IMR-90 (cell line): ENCODE results near the gene LAMC3. TPM values are rescaled to one million over a fixed set of nuclear protein-coding genes. Genes with fewer than 3 reads are reported as not detected.

Experiments used
- ATAC-seq: fragments of 200-7000 bp; cut with Tn5 transposase; 2 replicates; pipeline ENCODE4 v1.9.1; 2020; ENCODE audit warnings: low read depth, mild to moderate bottlenecking, moderate library complexity
- BruUV-seq: library from RNA; stranded (reverse); fragments of 400-500 nt; replicated peaks from 2 replicates; lab custom pipeline; 2021; lab: Mats Ljungman, UMichigan
- CTCF ChIA-PET: fragments of 300-600 bp; formaldehyde crosslinking; extraction: SDS; loops from one replicate; lab custom pipeline; 2021; ENCODE audit warnings: antibody characterized with exemption; lab: Yijun Ruan, JAX
- POLR2A ChIA-PET: fragments of 300-600 bp; sonication (Branson Sonifier 250); formaldehyde crosslinking; loops from one replicate; lab custom pipeline; 2022; ENCODE audit warnings: antibody characterized with exemption; ENCODE audit not compliant: unreplicated experiment; lab: Charles Lee
- DNase-seq: peaks from one replicate; pipeline ENCODE4 v3.0.0; 2013
- H2AFZ ChIP-seq: replicated peaks from 2 replicates; pipeline ENCODE3; 2013; ENCODE audit warnings: low read length, mild to moderate bottlenecking; ENCODE audit not compliant: poor library complexity
- H2AK5ac ChIP-seq: 2 replicates; pipeline ENCODE4 v1.6.1; 2013; ENCODE audit warnings: low read depth, low read length, inconsistent platforms
- H2AK9ac ChIP-seq: replicated peaks from 2 replicates; pipeline ENCODE3; 2013; ENCODE audit warnings: mild to moderate bottlenecking, low read depth, low read length, moderate library complexity; ENCODE audit not compliant: poor library complexity
- H2BK120ac ChIP-seq: 2 replicates; pipeline ENCODE4 v1.6.1; 2013; ENCODE audit warnings: low read depth, low read length, inconsistent platforms
- H2BK15ac ChIP-seq: 3 replicates; pipeline ENCODE4 v1.6.1; 2013; ENCODE audit warnings: low read depth, low read length, inconsistent platforms
- H2BK20ac ChIP-seq: 2 replicates; pipeline ENCODE4 v1.6.1; 2013; ENCODE audit warnings: low read depth, mild to moderate bottlenecking, inconsistent platforms, low read length, moderate library complexity
- H2BK5ac ChIP-seq: 2 replicates; pipeline ENCODE4 v1.6.1; 2013; ENCODE audit warnings: mild to moderate bottlenecking, low read depth, low read length, inconsistent platforms; ENCODE audit not compliant: poor library complexity, severe bottlenecking
- H3K14ac ChIP-seq: replicated peaks from 2 replicates; pipeline ENCODE4 v1.6.1; 2013; ENCODE audit warnings: low read depth, low read length, inconsistent platforms
- H3K18ac ChIP-seq: 2 replicates; pipeline ENCODE4 v1.6.1; 2013; ENCODE audit warnings: low read depth, low read length, control low read depth
- H3K23ac ChIP-seq: 2 replicates; pipeline ENCODE4 v1.6.1; 2013; ENCODE audit warnings: low read depth, low read length, inconsistent platforms
- H3K27ac ChIP-seq: 2 replicates; pipeline ENCODE4 v1.5.1; 2013; ENCODE audit warnings: mild to moderate bottlenecking, control low read depth, low read length; ENCODE audit not compliant: insufficient read depth
- H3K27me3 ChIP-seq: 2 replicates; pipeline ENCODE4 v1.6.1; 2013; ENCODE audit warnings: low read length; ENCODE audit not compliant: control insufficient read depth, insufficient read depth
- H3K36me3 ChIP-seq: 2 replicates; pipeline ENCODE4 v1.6.1; 2013; ENCODE audit warnings: low read length, mixed read lengths; ENCODE audit not compliant: control insufficient read depth, insufficient read depth
- H3K4ac ChIP-seq: 2 replicates; pipeline ENCODE4 v1.6.1; 2013; ENCODE audit warnings: low read depth, low read length, inconsistent platforms
- H3K4me1 ChIP-seq: 2 replicates; pipeline ENCODE4 v1.6.1; 2013; ENCODE audit warnings: low read length, mixed read lengths; ENCODE audit not compliant: control insufficient read depth, insufficient read depth
- H3K4me2 ChIP-seq: 2 replicates; pipeline ENCODE4 v1.6.1; 2013; ENCODE audit warnings: low read depth, mild to moderate bottlenecking, control low read depth, low read length, moderate library complexity
- H3K4me3 ChIP-seq: 2 replicates; pipeline ENCODE4 v1.5.1; 2013; ENCODE audit warnings: low read depth, mild to moderate bottlenecking, control low read depth, low read length, moderate library complexity; ENCODE audit not compliant: insufficient read depth
- H3K56ac ChIP-seq: 2 replicates; pipeline ENCODE4 v1.6.1; 2013; ENCODE audit warnings: low read length, inconsistent platforms; ENCODE audit not compliant: insufficient read depth; ENCODE audit errors: extremely low read depth
- H3K79me1 ChIP-seq, 2 experiments: 2 replicates each; pipeline ENCODE4 v1.6.1; 2013; ENCODE audit warnings: low read length in 2 of 2, inconsistent platforms in 1 of 2, low read depth in 1 of 2
- H3K9ac ChIP-seq: 2 replicates; pipeline ENCODE4 v1.6.1; 2013; ENCODE audit warnings: low read depth, low read length, control low read depth
- H3K9me1 ChIP-seq: 2 replicates; pipeline ENCODE4 v1.6.1; 2013; ENCODE audit warnings: low read length, inconsistent platforms; ENCODE audit not compliant: insufficient read depth
- H3K9me3 ChIP-seq: 2 replicates; pipeline ENCODE4 v1.6.1; 2013; ENCODE audit warnings: low read length; ENCODE audit not compliant: control insufficient read depth, insufficient read depth
- H4K20me1 ChIP-seq: 2 replicates; pipeline ENCODE4 v1.6.1; 2013; ENCODE audit warnings: low read length, inconsistent platforms; ENCODE audit not compliant: insufficient read depth
- H4K5ac ChIP-seq: 2 replicates; pipeline ENCODE4 v1.6.1; 2013; ENCODE audit warnings: mild to moderate bottlenecking, low read depth, low read length, control low read depth
- H4K8ac ChIP-seq, 2 experiments: 2 replicates each; pipeline ENCODE4 v1.6.1; 2013; ENCODE audit warnings: low read depth in 2 of 2, low read length in 2 of 2, control low read depth in 1 of 2, inconsistent platforms in 1 of 2
- H4K91ac ChIP-seq: 2 replicates; pipeline ENCODE4 v1.6.1; 2013; ENCODE audit warnings: low read depth, low read length, inconsistent platforms; ENCODE audit not compliant: insufficient read depth
- BHLHE40 ChIP-seq: fragments of 150-350 bp; IDR thresholded peaks from 2 replicates; pipeline ENCODE4 v1.6.1; 2016; ENCODE audit warnings: mild to moderate bottlenecking, low read depth, low read length
- CEBPB ChIP-seq: IDR thresholded peaks from 2 replicates; pipeline ENCODE4 v1.6.1; 2012; ENCODE audit warnings: low read depth, low read length, improper control_type of control experiment
- MAZ ChIP-seq: IDR thresholded peaks from 2 replicates; pipeline ENCODE4 v1.6.1; 2012; ENCODE audit warnings: low read depth, mild to moderate bottlenecking, low read length, improper control_type of control experiment, moderate library complexity, borderline replicate concordance
- RFX5 ChIP-seq: IDR thresholded peaks from 2 replicates; pipeline ENCODE4 v1.8.0; 2012; ENCODE audit warnings: low read depth, mild to moderate bottlenecking, low read length, moderate library complexity
- SMC3 ChIP-seq: fragments of 150-350 bp; IDR thresholded peaks from 2 replicates; pipeline ENCODE4 v1.6.1; 2016; ENCODE audit warnings: low read depth, mild to moderate bottlenecking, antibody characterized with exemption, low read length, moderate library complexity
- whole genome bisulfite sequencing, 2 experiments: methylation state at CpG; one replicate each; pipeline versions ENCODE4 v1.1.5 to v1.1.7; 2013; ENCODE audit warnings: missing lambda C conversion rate in 2 of 2; ENCODE audit not compliant: insufficient read length in 1 of 2; ENCODE audit errors: extremely low coverage in 2 of 2; 5-methylcytosine and 5-hydroxymethylcytosine counted together
- dilution Hi-C: fragments of 300-500 bp; cut with HindIII; formaldehyde crosslinking; loops from one replicate; pipeline ENCODE4 v1.14.3; 2018; ENCODE audit warnings: low sequenced_read_pairs; ENCODE audit not compliant: unreplicated experiment
- in situ Hi-C: fragments of 300-500 bp; cut with MboI; formaldehyde crosslinking; loops from 3 replicates; pipeline ENCODE4 v1.14.3; 2019; ENCODE audit warnings: low sequenced_read_pairs, inconsistent platforms, mixed read lengths
- intact Hi-C: fragments of 100-400 bp; cut with micrococcal nuclease; formaldehyde crosslinking; loops from 2 replicates; pipeline ENCODE4 v1.10.0; 2022
- polyA plus RNA-seq, 3 experiments: library from polyadenylated mRNA; depleted of rRNA; stranded (reverse); fragments of >200 nt; gene quantifications; 2 replicates each; pipeline ENCODE4 v1.2.3, GENCODE V29; 2012; ENCODE audit warnings: low replicate concordance in 1 of 3
- total RNA-seq: library from RNA; depleted of rRNA; stranded (reverse); fragments of >200 nt; gene quantifications from 2 replicates; pipeline ENCODE4 v1.2.3, GENCODE V29; 2012
- TF ChIP-seq, protein P1 (sequence below): conservative IDR thresholded peaks from 2 replicates; pipeline ENCODE4 v1.5.1; 2012; ENCODE audit warnings: mild to moderate bottlenecking, low read depth, low read length, improper control_type of control experiment

Gene LAMC3
- total and polyA plus RNA-seq, 2 of the 4 experiments (the other 2 are of a cell fraction) = not detected

DNA sequence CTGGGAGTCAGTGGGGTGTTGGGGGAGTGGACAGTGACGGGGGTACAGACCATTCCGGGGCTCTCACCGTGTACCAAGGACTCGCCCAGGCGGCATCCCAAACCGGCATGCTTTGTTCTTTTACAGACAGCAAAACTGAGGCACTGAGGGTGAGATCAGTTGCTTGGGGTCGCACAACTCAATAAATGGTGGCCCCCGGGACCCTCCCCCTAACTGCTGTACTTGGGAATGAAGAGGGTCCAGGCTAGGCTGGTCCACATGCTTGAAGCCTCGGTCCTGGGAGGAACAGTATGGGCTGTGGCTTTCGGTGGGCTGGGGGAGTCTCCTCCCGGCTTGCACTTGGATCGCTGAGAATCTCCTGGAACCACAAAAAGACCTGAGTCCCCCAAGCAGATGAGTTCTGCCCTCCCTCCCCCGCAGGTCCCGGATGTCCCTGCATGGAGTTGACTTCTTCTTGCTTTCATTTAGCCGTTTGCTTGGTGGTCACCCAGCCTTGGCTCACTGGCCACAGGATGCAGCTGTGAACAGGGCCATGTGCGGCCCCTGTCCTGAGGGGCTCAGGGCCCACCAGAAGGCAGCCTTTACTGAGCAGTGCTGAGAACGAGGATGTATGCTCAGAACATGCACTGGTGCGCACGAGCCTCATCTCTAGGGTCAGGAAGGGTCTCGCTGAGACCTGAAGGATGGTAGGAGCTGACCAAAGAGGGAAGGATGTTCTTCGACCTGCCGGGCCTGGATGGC, 4.2 kb downstream of the LAMC3 start:
- CTCF ChIA-PET = no interaction called here
- Histone ChIP-seq H4K91ac (no peak overlapping the region), H3K14ac (no peak overlapping the region), H2AK9ac (no peak overlapping the region), H3K79me1 (no peaks in the 10 kb centered on the region), H3K56ac (no peak overlapping the region), H3K27ac (no peak overlapping the region), H3K23ac (no peak overlapping the region), H2BK15ac (no peak overlapping the region), H4K20me1 (no peaks in the 10 kb centered on the region), H3K4ac (no peak overlapping the region), H2AFZ (no peak overlapping the region), H3K4me3 (no peak overlapping the region), H3K4me2 (no peak overlapping the region), H3K27me3 (peaks cover 74% of the 10 kb centered on the region), H3K18ac (no peak overlapping the region), H2BK120ac (no peak overlapping the region), H3K9me1 (no peaks in the 10 kb centered on the region), H3K9ac (no peak overlapping the region), H2BK5ac (no peak overlapping the region), H3K36me3 (no peaks in the 10 kb centered on the region), H2BK20ac (no peak overlapping the region), H4K5ac (no peak overlapping the region), H2AK5ac (no peak overlapping the region), H3K9me3 (no peaks in the 10 kb centered on the region; the same call in 1 of the 2 replicates), H4K8ac (no peak overlapping the region), H3K4me1 (no peaks in the 10 kb centered on the region; the same call in 1 of the 2 replicates)
- in situ Hi-C loops = no loop called here
- POLR2A ChIA-PET = no interaction called here
- dilution Hi-C loops = no loop called here
- WGBS, 2 experiments = 80% methylated on average over 10 of the region's 22 CpGs; no CpG with 5 or more reads in 1 of the 2 experiments
- BruUV-seq = no TSS peak
- no peak for TF ChIP-seq SMC3
- no peak for TF ChIP-seq RFX5
- TF ChIP-seq, protein P1, sequence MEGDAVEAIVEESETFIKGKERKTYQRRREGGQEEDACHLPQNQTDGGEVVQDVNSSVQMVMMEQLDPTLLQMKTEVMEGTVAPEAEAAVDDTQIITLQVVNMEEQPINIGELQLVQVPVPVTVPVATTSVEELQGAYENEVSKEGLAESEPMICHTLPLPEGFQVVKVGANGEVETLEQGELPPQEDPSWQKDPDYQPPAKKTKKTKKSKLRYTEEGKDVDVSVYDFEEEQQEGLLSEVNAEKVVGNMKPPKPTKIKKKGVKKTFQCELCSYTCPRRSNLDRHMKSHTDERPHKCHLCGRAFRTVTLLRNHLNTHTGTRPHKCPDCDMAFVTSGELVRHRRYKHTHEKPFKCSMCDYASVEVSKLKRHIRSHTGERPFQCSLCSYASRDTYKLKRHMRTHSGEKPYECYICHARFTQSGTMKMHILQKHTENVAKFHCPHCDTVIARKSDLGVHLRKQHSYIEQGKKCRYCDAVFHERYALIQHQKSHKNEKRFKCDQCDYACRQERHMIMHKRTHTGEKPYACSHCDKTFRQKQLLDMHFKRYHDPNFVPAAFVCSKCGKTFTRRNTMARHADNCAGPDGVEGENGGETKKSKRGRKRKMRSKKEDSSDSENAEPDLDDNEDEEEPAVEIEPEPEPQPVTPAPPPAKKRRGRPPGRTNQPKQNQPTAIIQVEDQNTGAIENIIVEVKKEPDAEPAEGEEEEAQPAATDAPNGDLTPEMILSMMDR = no peak
- TF ChIP-seq BHLHE40 = no peak
- TF ChIP-seq MAZ = no peak
- no peak for TF ChIP-seq CEBPB
- ATAC-seq (no peak), DNase-seq (no peak)
- intact Hi-C loops = no loop called here
